GM18907 (cell line): ENCODE data around the gene PCID2.

Source experiments
- ATAC-seq: cut with Tn5 transposase; IDR thresholded peaks from one replicate; pipeline ENCODE4 v1.9.1; 2021; ENCODE audit warnings: mild to moderate bottlenecking, moderate library complexity; ENCODE audit not compliant: unreplicated experiment

PCID2 gene

GRCh38 chr13:113187883-113188665 is 20.4 kb downstream of the PCID2 start:
- ATAC-seq, result no peak

DNA sequence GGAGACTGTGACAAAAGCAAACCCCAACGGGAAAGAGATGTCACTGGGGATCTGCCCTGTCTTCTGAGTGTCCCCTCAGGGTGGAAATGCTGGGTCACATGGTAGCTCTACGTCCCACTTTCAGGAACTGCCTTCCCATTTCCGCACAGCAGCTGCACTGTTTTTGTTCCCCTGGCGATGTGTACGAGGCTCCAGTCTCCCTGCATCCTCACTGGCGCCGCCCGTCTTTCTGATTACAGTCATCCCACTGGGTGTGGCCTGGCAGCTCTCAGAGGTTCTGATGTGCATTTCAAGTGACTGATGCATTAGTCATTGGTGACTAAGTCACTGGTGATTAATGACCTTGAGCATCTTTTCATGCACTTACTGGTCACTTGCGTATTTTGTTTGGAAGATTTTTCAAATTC is 21.2 kb downstream of the PCID2 start:
- ATAC-seq, result no peak

DNA sequence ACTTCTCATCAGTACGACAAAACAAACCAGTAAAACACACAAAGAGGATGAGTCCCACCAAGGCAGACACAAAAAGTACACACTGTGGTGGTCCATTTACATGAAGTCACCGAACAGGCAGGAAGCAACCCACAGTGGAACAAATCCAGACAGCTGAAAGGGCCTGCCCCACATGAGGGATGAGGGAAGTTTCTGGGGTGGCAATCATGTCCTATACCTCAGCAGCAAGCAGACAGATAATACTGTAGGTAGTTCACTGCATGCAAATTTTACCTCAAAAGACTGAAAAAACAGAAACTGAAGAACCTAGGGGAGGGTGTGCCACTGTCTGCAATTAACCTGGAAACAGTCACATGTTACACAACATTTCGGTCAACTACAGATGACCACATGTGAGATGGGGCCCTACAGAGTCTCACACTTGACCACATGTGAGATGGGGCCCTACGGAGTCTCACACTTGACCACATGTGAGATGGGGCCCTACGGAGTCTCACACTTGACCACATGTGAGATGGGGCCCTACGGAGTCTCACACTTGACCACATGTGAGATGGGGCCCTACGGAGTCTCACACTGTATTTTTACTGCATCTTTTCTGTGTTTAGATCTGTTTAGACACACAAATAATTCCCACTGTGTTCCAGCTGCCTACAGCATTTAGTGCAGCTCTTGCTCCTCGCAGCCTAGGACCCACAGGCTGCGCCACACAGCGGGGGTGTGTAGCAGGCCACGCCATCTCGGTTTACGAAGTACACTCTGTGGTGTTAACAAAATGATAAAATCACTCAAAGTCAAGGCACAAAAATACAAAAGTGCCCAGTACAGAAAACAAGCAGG is 22.2 kb downstream of the PCID2 start:
- ATAC-seq, result peak; percentile 88

DNA sequence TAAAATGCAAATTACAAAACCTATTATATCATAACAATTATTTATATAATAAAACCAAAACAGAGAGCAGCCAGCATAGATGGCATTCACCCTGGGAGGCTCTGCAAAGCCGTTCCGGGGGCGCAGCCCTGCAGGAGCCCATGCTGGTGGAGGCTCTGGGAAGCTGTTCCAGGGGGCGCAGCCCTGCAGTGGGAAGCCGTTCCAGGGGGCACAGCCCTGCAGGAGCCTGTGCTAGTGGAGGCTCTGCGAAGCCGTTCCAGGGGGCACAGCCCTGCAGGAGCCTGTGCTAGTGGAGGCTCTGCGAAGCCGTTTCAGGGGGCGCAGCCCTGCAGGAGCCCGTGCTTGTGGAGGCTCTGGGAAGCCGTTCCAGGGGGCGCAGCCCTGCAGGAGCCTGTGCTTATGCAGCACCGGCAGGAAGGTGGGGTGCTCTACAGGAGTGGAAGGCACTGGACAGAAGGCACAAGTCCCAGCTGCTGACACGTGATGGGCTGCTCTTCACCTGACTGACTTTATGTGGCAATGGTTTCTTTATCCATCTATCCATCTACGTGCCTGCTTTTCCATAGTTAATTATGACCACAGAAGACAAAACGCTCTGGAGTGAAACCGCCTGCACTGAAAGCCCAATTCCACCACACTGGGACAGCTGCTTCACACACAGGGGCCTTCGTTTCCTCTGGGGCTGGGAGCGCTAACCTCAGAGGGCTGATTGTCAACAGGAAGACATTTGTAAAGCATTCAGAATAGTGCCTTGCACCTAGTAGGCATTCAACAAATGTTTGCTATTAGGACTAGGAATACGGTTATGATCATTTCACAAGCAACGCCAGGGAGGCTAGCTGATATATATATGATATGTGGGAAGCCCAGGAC is 23.7 kb downstream of the PCID2 start:
- no peak for ATAC-seq

DNA sequence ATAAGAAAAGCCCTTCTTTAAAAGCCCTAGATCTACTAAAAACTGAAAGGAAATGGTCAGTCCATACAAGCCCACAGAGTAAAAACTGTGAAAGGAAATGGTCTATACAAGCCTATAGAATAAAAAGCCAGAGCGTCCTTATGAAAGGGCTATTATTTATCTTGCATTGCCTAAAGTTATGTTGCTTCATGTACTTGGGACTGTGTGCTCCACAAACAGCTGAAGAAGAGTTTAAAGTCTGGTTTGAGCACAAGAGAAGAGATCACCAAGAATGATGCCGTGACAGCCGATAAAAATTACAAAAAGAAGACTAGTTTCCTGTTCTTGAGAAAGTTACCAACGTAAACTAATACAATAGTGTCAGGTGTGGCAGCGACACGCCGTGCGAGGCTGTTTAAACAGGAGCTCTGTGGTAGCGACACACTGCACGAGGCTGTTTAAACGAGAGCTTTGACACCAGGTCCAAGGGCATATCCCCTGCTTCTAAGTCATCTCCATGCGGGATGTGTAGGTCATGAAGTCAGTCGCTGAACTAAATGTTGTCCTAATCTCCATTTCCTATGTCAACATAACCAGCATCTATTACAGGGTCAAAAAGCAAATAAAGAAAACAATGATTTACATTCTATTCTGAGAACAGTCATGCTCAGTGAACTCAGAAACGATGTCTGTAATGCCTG is 24.9 kb downstream of the PCID2 start:
- no peak for ATAC-seq

DNA sequence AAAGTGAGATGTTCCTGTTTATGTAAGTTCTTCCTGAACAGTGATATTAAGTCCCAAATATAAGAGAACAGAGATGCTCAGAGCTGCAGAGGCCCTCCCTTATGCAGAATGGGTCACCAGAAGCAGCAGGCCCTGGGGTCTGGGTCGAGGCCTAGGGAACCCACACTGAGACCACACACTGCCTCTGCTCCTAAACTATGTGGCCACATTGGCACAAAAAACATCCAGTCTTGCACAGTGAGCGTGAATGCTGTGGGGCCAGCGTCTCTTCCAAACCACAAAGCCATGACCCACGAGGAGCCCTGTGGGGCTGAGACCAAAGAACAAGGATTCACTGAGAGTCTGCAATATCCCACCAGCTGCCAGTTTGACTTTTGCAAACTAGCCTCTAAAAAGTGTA is 26.4 kb downstream of the PCID2 start:
- no peak for ATAC-seq

DNA sequence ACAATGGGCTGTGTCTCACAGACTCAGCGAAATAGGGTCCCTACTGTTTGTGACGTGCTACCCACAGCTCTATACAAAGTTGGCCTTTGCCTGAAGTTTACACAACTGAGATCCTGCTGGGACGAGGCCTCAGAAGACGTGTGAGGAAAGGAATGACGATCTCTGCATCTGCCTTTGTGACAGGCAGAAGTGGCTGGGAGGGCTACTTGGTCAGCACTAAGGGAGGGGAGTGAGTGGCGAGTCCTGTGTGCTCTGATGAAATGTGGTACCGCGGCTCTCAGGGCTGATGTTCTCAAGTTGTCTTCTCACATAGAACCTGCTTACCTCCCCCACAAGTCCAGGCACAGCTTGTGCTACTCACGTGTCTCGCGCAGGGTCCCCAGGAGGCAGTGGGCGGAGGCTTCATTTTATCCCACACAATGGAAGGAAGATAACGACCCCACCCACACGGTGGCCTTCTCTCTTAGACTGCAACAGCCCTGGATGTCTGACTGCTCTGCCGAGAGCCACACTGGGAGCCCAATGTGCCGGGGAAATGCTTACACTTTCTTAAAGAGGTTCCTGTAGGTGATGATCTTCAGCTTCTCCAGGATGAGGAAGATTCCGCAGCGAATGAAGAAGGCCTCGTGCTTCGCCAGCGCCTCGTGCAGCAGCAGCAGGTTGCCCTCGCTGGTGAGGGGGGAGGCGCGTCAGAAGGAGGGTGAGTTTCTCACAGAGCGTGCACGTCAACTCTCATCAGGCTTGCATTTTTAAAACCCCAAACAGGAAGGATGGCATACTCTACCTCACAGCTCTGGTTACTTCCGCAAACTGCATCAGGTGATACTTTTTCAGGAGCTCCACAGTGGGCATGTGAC is 28.9 kb downstream of the PCID2 start:
- ATAC-seq, result no peak

DNA sequence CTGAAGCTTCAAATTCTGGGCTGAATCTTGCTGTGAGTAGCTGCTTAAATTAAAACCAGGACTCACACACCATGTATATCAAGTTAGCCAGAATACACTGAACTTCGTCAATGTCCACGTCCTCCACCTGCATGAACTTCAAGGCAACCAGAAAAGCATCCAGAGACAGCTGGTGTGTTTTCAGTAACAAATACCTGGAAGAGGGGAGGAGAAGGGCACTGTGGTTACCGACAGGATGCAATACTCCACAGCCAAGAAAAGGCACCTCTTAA is 29.6 kb downstream of the PCID2 start:
- ATAC-seq, result no peak

- ATAC-seq, result no peak
Observed at GRCh38 chr13:113178070-113178895, 30.2 kb downstream of the PCID2 start.

- no peak for ATAC-seq
Observed at GRCh38 chr13:113176822-113177221, 31.6 kb downstream of the PCID2 start.

GRCh38 chr13:113176280-113176679 is 32.2 kb downstream of the PCID2 start:
- ATAC-seq, result no peak

DNA sequence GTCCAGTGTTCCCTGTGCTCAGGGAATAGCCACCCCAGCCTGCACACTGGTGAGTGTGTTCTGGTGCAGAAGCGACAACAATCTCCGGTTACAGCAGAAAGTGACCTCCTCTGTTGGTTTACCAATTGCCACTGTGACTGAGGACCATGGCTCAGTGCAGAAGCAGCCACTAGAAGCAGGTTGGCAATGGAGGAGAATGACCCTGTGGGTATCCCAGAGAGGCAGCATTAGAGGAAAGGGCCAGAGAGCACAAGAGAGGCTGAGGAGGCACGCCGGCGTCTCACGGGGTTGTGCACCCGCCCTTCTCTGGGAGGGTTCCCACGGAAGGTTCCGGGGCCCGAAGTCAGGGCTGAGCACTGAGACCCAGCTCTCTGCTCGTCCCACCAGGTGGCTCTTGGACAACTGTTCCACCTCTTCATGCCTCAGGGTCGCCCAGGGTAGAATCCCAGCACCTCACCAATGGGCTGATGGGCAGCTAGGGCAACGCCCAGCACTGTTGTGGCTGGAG is 36.0 kb downstream of the PCID2 start:
- ATAC-seq, result no peak

- no peak for ATAC-seq
Observed at GRCh38 chr13:113171250-113172125, 37.0 kb downstream of the PCID2 start.

GRCh38 chr13:113170511-113170910 is 38.0 kb downstream of the PCID2 start:
- ATAC-seq, result no peak

DNA sequence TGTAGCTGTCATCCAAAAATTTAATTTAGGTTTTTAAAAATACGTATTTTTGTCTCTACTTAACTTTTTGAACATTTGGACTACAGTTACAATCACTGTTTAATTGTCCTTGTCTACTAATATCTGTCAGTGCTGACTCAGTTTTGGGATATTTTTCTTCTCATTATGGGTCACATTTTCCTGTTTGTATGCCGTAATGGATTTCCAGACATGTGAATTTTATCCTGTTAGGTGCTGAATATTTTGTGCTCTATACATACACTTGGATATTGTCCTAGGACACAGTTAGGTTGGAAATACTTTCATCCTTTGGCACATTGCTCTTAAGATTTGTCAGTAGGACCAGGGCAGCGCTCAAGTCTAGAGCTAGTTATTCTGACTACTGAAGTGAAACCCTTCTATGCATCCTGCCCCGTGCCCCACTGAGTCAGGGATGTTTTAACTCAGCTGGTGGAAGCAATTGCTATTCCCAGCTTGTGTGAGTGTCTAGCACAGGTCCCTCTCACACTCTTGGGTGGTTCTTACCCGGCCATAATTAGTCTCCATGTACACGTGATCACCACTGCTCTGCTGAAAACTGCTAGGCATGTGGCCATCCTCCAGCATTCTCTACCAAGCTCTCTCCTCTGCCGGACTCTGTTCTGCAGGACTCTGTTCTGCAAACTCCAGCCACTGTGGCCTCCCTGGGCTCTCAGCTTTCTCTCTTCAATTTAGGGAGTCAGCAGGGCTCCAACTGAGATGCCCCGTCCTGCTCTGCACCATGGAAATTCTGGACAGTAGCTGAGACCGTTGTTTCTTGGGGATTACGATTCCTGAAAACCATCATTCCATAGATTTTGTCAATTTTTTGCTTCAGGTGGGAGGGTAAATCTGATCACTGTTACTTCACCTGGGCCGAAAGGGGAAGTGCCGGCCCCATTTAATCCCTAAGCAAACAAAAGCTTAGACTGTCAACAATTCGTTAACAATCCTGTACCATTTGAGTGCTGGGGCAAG is 38.9 kb downstream of the PCID2 start:
- no peak for ATAC-seq

DNA sequence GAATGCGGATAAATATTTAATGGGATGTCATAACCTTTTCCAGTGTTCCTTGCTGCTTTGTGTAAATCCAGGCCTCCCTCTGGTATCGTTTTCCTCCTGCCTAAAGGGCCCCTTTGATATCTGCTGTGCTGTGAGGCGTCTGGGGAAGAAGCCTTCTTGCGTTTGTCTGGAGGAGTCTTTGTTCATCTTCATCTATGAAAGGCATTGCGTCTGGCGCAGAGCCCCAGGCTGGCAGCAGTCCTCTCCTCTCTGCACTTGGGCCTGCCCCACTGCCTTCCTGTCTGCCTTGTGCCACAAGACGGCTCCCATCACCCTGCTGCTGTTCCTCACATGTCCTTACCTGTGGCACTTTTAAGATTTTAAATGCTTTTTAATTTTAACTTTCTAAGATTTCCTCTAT is 40.3 kb downstream of the PCID2 start:
- no peak for ATAC-seq

DNA sequence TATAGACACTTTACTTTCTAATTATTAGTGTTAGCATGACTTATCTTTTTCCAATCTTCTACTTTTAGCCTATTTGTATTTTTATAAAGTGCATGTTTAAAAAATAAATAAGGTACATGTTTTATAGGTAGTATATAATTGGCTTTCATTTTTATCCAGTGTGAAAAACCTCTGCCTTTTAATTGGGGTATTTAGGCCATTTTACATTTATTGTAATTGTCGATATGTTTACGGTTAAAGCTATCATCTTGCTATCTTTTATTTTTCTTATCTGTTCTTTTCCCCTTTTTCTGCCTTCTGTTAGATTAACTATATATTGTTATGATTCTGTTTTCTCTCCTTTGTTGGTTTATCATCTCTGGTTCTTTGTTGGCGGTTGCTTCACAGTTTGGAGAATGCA is 40.9 kb downstream of the PCID2 start:
- ATAC-seq, result no peak
